Spleen (tissue), 7 donors: ENCODE measurements around the gene MMAB.

Experiments
- POLR2AphosphoS5 ChIP-seq, 3 donors: sonication (generic); formaldehyde crosslinking; IDR thresholded peaks; one replicate each; pipeline ENCODE4 v1.5.1; 2017; ENCODE audit warnings: antibody characterized with exemption in 3 of 3
- TF ChIP-seq, protein P1 (sequence below), 11 experiments: fragments of 200-600 bp in 7 of 11; fragments of 450-650 bp in 4 of 11; sonication (generic) in 4 of 11; IDR thresholded peaks in 8 of 11; conservative IDR thresholded peaks in 3 of 11; 1 replicate in 7 of 11; 2 replicates in 4 of 11; pipeline versions ENCODE4 v1.4.0 to v1.8.0; 2016 to 2021; ENCODE audit warnings: antibody characterized with exemption in 11 of 11, inconsistent platforms in 4 of 11, mild to moderate bottlenecking in 1 of 11
- donor health status: DM: no; HTN: no; CAD: no; lungs with moderate emphysema.
- donor health status: DM: no; HTN: no; CAD: no.
- donor health status: DM: no; HTN: no; CAD: no.

DNA sequence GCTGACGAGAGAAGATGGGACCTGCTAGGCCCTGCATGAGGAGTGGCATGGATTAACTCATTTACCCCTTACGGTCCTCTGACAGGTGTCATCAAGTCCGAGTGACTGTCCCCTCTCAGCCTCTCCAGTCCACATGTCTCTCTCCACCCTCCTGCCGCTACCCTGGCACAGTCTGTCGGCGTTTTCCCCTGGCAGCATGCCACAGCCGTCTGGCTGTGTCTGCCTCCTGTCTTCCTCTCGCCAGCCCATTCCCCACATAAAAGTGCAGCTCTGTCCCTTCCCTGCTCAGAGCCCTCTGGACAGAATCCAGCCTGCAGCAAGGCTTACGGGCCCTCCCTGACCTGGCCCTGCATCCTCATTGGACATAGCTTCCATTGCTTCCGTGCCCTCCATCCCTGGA lies 50.2 kb downstream of the MMAB start:
- TF ChIP-seq, protein P1, sequence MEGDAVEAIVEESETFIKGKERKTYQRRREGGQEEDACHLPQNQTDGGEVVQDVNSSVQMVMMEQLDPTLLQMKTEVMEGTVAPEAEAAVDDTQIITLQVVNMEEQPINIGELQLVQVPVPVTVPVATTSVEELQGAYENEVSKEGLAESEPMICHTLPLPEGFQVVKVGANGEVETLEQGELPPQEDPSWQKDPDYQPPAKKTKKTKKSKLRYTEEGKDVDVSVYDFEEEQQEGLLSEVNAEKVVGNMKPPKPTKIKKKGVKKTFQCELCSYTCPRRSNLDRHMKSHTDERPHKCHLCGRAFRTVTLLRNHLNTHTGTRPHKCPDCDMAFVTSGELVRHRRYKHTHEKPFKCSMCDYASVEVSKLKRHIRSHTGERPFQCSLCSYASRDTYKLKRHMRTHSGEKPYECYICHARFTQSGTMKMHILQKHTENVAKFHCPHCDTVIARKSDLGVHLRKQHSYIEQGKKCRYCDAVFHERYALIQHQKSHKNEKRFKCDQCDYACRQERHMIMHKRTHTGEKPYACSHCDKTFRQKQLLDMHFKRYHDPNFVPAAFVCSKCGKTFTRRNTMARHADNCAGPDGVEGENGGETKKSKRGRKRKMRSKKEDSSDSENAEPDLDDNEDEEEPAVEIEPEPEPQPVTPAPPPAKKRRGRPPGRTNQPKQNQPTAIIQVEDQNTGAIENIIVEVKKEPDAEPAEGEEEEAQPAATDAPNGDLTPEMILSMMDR (IDR thresholded peaks at IDR 0.05 in 8 of 11, conservative IDR thresholded peaks at IDR 0.05 in 3 of 11): no peak
- TF ChIP-seq POLR2AphosphoS5 (IDR thresholded peaks at IDR 0.05): no peak
